Keratinocyte (primary cell): ENCODE data around the gene KANSL1. TPM values are rescaled to one million over a fixed set of nuclear protein-coding genes. Genes with fewer than 3 reads are reported as not detected.

ENCODE experiments used
- DNase-seq: peaks from one replicate; pipeline ENCODE4 v3.0.0-alpha.2; 2011; ENCODE audit warnings: low read depth, missing footprints, low spot score
- FAIRE-seq: peaks from 2 replicates; lab custom pipeline; 2011; peaks lifted over from hg19 to GRCh38; lab: Jason Lieb, UNC
- H2AFZ ChIP-seq: 2 replicates; pipeline ENCODE4 v1.6.0; 2012; ENCODE audit warnings: low read length, control low read depth, inconsistent platforms; ENCODE audit not compliant: control insufficient read depth
- H3K27ac ChIP-seq: 2 replicates; pipeline ENCODE4 v1.5.1; 2011; ENCODE audit warnings: low read length; ENCODE audit not compliant: control insufficient read depth, insufficient read depth
- H3K27me3 ChIP-seq: 3 replicates; pipeline ENCODE4 v1.6.0; 2011; ENCODE audit warnings: low read length; ENCODE audit not compliant: control insufficient read depth, insufficient read depth; ENCODE audit errors: extremely low read depth
- H3K36me3 ChIP-seq, 2 experiments: 2 replicates in 1 of 2; 3 replicates in 1 of 2; pipeline ENCODE4 v1.5.1; 2011; ENCODE audit warnings: low read length in 2 of 2, mild to moderate bottlenecking in 1 of 2; ENCODE audit not compliant: control insufficient read depth in 2 of 2, insufficient read depth in 2 of 2; ENCODE audit errors: extremely low read depth in 1 of 2
- H3K4me1 ChIP-seq: 3 replicates; pipeline ENCODE4 v1.5.1; 2011; ENCODE audit warnings: low read length; ENCODE audit not compliant: control insufficient read depth, insufficient read depth; ENCODE audit errors: extremely low read depth
- H3K4me2 ChIP-seq: 3 replicates; pipeline ENCODE4 v1.6.0; 2011; ENCODE audit warnings: low read depth, low read length; ENCODE audit not compliant: control insufficient read depth, insufficient read depth; ENCODE audit errors: extremely low read depth
- H3K4me3 ChIP-seq, 3 experiments: fragments of 200-600 bp in 1 of 3; sonication (generic) in 1 of 3; 2 replicates in 2 of 3; 3 replicates in 1 of 3; pipeline ENCODE4 v1.5.1; 2011 to 2016; ENCODE audit warnings: low read length in 3 of 3, mild to moderate bottlenecking in 3 of 3, control low read depth in 2 of 3, inconsistent platforms in 1 of 3, low read depth in 1 of 3, mixed read lengths in 1 of 3, mixed run types in 1 of 3, moderate library complexity in 1 of 3; ENCODE audit not compliant: control insufficient read depth in 2 of 3, insufficient read depth in 2 of 3; ENCODE audit errors: extremely low read depth in 1 of 3
- H3K79me2 ChIP-seq: 2 replicates; pipeline ENCODE4 v1.6.0; 2012; ENCODE audit warnings: low read length; ENCODE audit not compliant: control insufficient read depth, insufficient read depth
- H3K9ac ChIP-seq: 3 replicates; pipeline ENCODE4 v1.6.0; 2011; ENCODE audit warnings: low read length; ENCODE audit not compliant: control insufficient read depth, insufficient read depth; ENCODE audit errors: extremely low read depth
- H3K9me1 ChIP-seq: 3 replicates; pipeline ENCODE4 v1.6.0; 2011; ENCODE audit warnings: low read length; ENCODE audit not compliant: control insufficient read depth, insufficient read depth; ENCODE audit errors: extremely low read depth
- H3K9me3 ChIP-seq: 2 replicates; pipeline ENCODE4 v1.5.1; 2012; ENCODE audit warnings: low read depth, low read length; ENCODE audit not compliant: control insufficient read depth
- H4K20me1 ChIP-seq: 3 replicates; pipeline ENCODE4 v1.6.0; 2011; ENCODE audit warnings: low read length; ENCODE audit not compliant: control insufficient read depth, insufficient read depth; ENCODE audit errors: extremely low read depth
- CTCF ChIP-seq, 3 experiments: IDR thresholded peaks in 1 of 3; conservative IDR thresholded peaks in 1 of 3; optimal IDR thresholded peaks in 1 of 3; 2 replicates in 2 of 3; 3 replicates in 1 of 3; pipeline versions ENCODE3 to v1.5.1; 2011; ENCODE audit warnings: low read length in 3 of 3, mild to moderate bottlenecking in 3 of 3, moderate library complexity in 2 of 3, control low read depth in 1 of 3, inconsistent platforms in 1 of 3; ENCODE audit not compliant: insufficient read depth in 2 of 3; ENCODE audit errors: extremely low read depth in 1 of 3
- EZH2 ChIP-seq: IDR thresholded peaks from one replicate; pipeline ENCODE4 v1.6.1; 2012; ENCODE audit warnings: inconsistent platforms, mild to moderate bottlenecking, low read length, moderate library complexity
- dilution Hi-C: fragments of 300-500 bp; cut with MboI; formaldehyde crosslinking; loops from one replicate; pipeline ENCODE4 v1.7.0; 2020; ENCODE audit warnings: low sequenced_read_pairs; ENCODE audit not compliant: extremely low pct_ligation_motif_present
- polyA plus RNA-seq, 5 experiments: library from polyadenylated mRNA; depleted of rRNA in 3 of 5; stranded (reverse) in 3 of 5; stranded (forward) in 1 of 5; unstranded in 1 of 5; fragments of >200 nt; gene quantifications; 1 replicate in 1 of 5; 2 replicates in 3 of 5; 3 replicates in 1 of 5; pipeline versions ENCODE4 v1.2.1 to v1.2.3, GENCODE V29; 2011 to 2012; ENCODE audit warnings: missing spikeins in 2 of 5, low read depth in 1 of 5, low replicate concordance in 1 of 5

Gene KANSL1
- polyA plus RNA-seq, 1 donor (not counting 4 experiments of a cell fraction or from before 2014, with no cell fraction given) = 17.6 TPM

- Histone ChIP-seq H3K79me2 (peaks cover 52% of the 10 kb centered on the region), H4K20me1 (peaks cover 3% of the 10 kb centered on the region), H3K4me2 (no peak overlapping the region), H3K27ac (no peak overlapping the region), H3K9ac (no peak overlapping the region), H3K9me1 (no peaks in the 10 kb centered on the region), H3K36me3 (peaks cover 3% of the 10 kb centered on the region in 2 experiments), H2AFZ (no peak overlapping the region), H3K4me1 (no peaks in the 10 kb centered on the region), H3K4me3 (no peak overlapping the region), H3K27me3 (no peaks in the 10 kb centered on the region), H3K9me3 (no peaks in the 10 kb centered on the region)
- no peak for FAIRE-seq
- dilution Hi-C loops = loop anchor here (5.0 kb wide), 1 partner anchor 37 kb away; no protein-coding TSS in a partner anchor
- TF ChIP-seq EZH2 (no peak), CTCF (optimal IDR thresholded peaks at IDR 0.05 in 1 of 3, IDR thresholded peaks at IDR 0.05 in 1 of 3, conservative IDR thresholded peaks at IDR 0.05 in 1 of 3; ENCODE audit: extremely low read depth in 1 of 3, insufficient read depth in 2 of 3, low read length in 3 of 3) (no peak)
- no peak for DNase-seq
These were observed 107.7 kb downstream of the KANSL1 start for GRCh38 chr17:46085522-46085921.

- peaks cover 0 to 4% of the 10 kb centered on the region in 2 experiments for H3K36me3 ChIP-seq
- FAIRE-seq (no peak), DNase-seq (no peak)
- H3K27ac ChIP-seq = no peak overlapping the region
- TF ChIP-seq CTCF (optimal IDR thresholded peaks at IDR 0.05 in 1 of 3, IDR thresholded peaks at IDR 0.05 in 1 of 3, conservative IDR thresholded peaks at IDR 0.05 in 1 of 3; ENCODE audit: extremely low read depth in 1 of 3, insufficient read depth in 2 of 3, low read length in 3 of 3) (no peak), EZH2 (no peak)
- H3K4me2 ChIP-seq = no peak overlapping the region
- H3K9me1 ChIP-seq = no peaks in the 10 kb centered on the region
- H3K9ac ChIP-seq = no peak overlapping the region
- no peaks in the 10 kb centered on the region for H3K27me3 ChIP-seq
- no peaks in the 10 kb centered on the region for H3K9me3 ChIP-seq
- no peaks in the 10 kb centered on the region for H3K4me1 ChIP-seq
- H3K79me2 ChIP-seq = peaks cover 35% of the 10 kb centered on the region
- peaks cover 3% of the 10 kb centered on the region for H4K20me1 ChIP-seq
- no peak overlapping the region for H2AFZ ChIP-seq
- H3K4me3 ChIP-seq = no peak overlapping the region
- dilution Hi-C loops = no loop called here
These were observed 111.0 kb downstream of the KANSL1 start for GRCh38 chr17:46082257-46082656.
